PFSK-1 (cell line): Measurements from ENCODE around the gene HTRA3.

Experiments
- POLR2AphosphoS5 ChIP-seq: IDR thresholded peaks from 2 replicates; pipeline ENCODE4 v1.6.1; 2012; ENCODE audit warnings: low read depth, mild to moderate bottlenecking, control low read depth, low read length, moderate library complexity
- REST ChIP-seq, 2 experiments: IDR thresholded peaks; 2 replicates each; pipeline versions ENCODE4 v1.6.1 to v1.8.0; 2011 to 2012; ENCODE audit warnings: low read depth in 2 of 2, low read length in 2 of 2, control low read depth in 1 of 2, inconsistent platforms in 1 of 2, mild to moderate bottlenecking in 1 of 2, moderate library complexity in 1 of 2; ENCODE audit not compliant: insufficient read depth in 1 of 2
- SIN3A ChIP-seq: IDR thresholded peaks from 2 replicates; pipeline ENCODE4 v1.6.1; 2012; ENCODE audit warnings: mild to moderate bottlenecking, low read length, moderate library complexity, borderline replicate concordance; ENCODE audit not compliant: insufficient read depth
- TAF1 ChIP-seq: IDR thresholded peaks from 2 replicates; pipeline ENCODE4 v1.6.1; 2012; ENCODE audit warnings: low read length, control low read depth, borderline replicate concordance; ENCODE audit not compliant: insufficient read depth

GRCh38 chr4:8336412-8337075 is 67.0 kb downstream of the HTRA3 start:
- TF ChIP-seq REST (IDR thresholded peaks at IDR 0.05; ENCODE audit: insufficient read depth in 1 of 2, low read depth in 2 of 2, low read length in 2 of 2) (no peak), SIN3A (no peak), POLR2AphosphoS5 (no peak), TAF1 (no peak)
